Mesothelial cell of epicardium (in vitro differentiated cells): ENCODE data around the gene BCAN. TPM values are rescaled to one million over a fixed set of nuclear protein-coding genes. Genes with fewer than 3 reads are reported as not detected.

ENCODE experiments used
- DNase-seq, 2 experiments: peaks; one replicate each; pipeline ENCODE4 v3.0.0; 2021; ENCODE audit warnings: low spot score in 2 of 2; ENCODE audit not compliant: unreplicated experiment in 2 of 2
- H3K27ac Mint-ChIP-seq: 2 replicates; pipeline ENCODE4 v1.8.0; 2021; ENCODE audit warnings: mixed read lengths
- H3K27me3 Mint-ChIP-seq: 2 replicates; pipeline ENCODE4 v1.8.0; 2021; ENCODE audit warnings: low read depth, mixed read lengths
- H3K36me3 Mint-ChIP-seq: 2 replicates; pipeline ENCODE4 v1.8.0; 2021; ENCODE audit warnings: mixed read lengths
- H3K4me1 Mint-ChIP-seq: 2 replicates; pipeline ENCODE4 v1.8.0; 2021; ENCODE audit warnings: mixed read lengths
- H3K4me3 Mint-ChIP-seq: 2 replicates; pipeline ENCODE4 v1.8.0; 2021; ENCODE audit warnings: mild to moderate bottlenecking, moderate library complexity, mixed read lengths
- H3K9me3 Mint-ChIP-seq: 2 replicates; pipeline ENCODE4 v1.8.0; 2021; ENCODE audit warnings: mixed read lengths
- CTCF ChIP-seq: fragments of 200-600 bp; sonication (generic); IDR thresholded peaks from one replicate; pipeline ENCODE4 v1.5.0; 2021; ENCODE audit warnings: antibody characterized with exemption; ENCODE audit not compliant: unreplicated experiment
- total RNA-seq: library from RNA; stranded (reverse); gene quantifications from 3 replicates; pipeline ENCODE4 v1.2.1, GENCODE V29; 2021

The BCAN gene
- total RNA-seq, 1 donor from 2014 or later: 0.85 TPM

- no peak overlapping the region for H3K4me3 Mint-ChIP-seq
These were observed 2.3 kb upstream of the BCAN start for GRCh38 chr1:156639601-156640101.

GRCh38 chr1:156640842-156641706, 843 bp upstream of the BCAN start:
- peaks cover 18% of the 10 kb centered on the region for H3K4me1 Mint-ChIP-seq
- no peak for DNase-seq
- peaks cover 93% of the 10 kb centered on the region for H3K27me3 Mint-ChIP-seq
- no peak for TF ChIP-seq CTCF
- no peak overlapping the region for H3K27ac Mint-ChIP-seq
- H3K4me3 Mint-ChIP-seq: peak overlapping the region; percentile 57
- H3K9me3 Mint-ChIP-seq: no peaks in the 10 kb centered on the region
- H3K36me3 Mint-ChIP-seq: no peaks in the 10 kb centered on the region

More at GRCh38 chr1:156639601-156640101, 2.3 kb upstream of the BCAN start:
- TF ChIP-seq CTCF: no peak
- Mint-ChIP-seq H3K27ac (no peak overlapping the region), H3K36me3 (no peaks in the 10 kb centered on the region), H3K4me1 (peaks cover 18% of the 10 kb centered on the region), H3K9me3 (no peaks in the 10 kb centered on the region), H3K27me3 (peaks cover 92% of the 10 kb centered on the region)
- no peak for DNase-seq

DNA sequence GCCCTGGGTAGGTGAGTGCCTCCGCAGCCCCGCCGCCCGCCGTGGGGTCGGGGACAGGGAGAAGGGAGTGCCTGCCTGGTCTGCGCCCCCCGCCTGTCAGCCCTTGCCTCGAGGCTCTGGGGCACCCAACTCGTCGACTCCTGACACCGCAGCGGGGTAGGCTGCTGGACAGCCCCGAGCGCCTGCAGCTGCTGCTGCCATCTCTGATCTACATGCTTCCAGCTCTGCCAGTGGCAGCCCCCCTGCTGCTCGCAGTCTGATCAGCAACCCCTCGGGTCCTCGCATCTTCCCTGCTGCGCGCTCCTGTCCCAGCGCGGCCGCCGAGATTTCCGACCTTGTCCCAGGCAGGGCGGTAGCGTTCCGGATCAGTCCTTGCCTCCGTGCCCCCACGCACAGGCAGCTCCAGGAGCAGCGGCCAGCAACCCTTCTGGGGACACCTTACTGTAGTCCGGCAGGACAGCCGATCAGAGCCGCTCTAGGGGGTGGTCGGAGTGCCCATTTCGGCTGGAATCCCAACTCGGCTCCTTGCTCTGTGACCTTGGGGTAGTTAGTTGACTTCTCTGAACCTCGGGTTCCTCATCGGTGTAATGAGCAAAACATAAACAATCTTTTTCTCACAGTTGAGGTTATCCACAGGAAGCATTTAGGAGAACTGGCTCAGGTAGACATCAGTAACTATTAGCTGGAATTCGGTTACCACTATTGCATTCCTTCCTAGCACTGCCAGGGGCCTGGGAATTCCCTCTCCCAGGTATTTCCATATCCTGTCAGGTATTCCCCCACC, 540 bp downstream of the BCAN start:
- Mint-ChIP-seq H3K27me3 (peaks cover 91% of the 10 kb centered on the region), H3K4me3 (peak overlapping the region; percentile 65), H3K4me1 (peaks cover 18% of the 10 kb centered on the region), H3K27ac (no peak overlapping the region), H3K36me3 (no peaks in the 10 kb centered on the region), H3K9me3 (no peaks in the 10 kb centered on the region)
- DNase-seq: no peak
- TF ChIP-seq CTCF: no peak

DNA sequence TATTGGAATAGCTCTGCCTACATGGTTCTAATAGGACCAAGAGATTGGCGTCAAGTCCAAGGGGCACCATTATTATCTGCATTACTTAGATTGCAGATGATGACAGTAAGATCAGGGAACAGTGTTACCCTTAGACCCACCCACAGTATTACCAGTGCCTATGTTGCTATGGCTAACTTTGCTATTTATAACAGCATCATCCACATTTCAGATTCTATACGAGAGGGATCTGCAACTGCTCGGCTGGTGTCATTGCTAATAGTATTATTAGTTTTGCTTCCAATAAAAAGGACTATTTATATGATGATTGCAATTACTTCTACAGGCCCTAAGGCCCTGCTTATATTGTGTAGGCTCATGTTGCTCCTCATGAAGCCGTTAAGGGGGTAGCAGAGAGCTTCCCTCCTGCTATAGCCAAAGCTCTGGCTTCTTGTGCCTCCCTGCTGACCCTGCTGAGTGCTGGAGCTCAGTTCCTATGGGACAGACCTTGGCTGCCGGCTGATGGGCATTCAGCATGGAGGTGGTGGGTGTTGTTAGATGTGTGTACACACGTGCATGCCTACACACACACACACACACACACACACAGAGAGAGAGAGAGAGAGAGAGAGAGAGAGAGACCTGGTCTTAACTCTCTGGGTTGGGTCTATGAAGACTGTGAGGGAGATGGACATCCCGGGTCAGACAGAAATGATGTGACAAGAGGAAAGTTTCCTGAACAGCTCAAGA, 1.3 kb downstream of the BCAN start:
- no peak overlapping the region for H3K27ac Mint-ChIP-seq
- peak overlapping the region; percentile 65 for H3K4me3 Mint-ChIP-seq
- H3K27me3 Mint-ChIP-seq: peaks cover 92% of the 10 kb centered on the region
- H3K9me3 Mint-ChIP-seq: no peaks in the 10 kb centered on the region
- H3K36me3 Mint-ChIP-seq: no peaks in the 10 kb centered on the region
- TF ChIP-seq CTCF: no peak
- H3K4me1 Mint-ChIP-seq: peaks cover 15% of the 10 kb centered on the region
- no peak for DNase-seq

DNA sequence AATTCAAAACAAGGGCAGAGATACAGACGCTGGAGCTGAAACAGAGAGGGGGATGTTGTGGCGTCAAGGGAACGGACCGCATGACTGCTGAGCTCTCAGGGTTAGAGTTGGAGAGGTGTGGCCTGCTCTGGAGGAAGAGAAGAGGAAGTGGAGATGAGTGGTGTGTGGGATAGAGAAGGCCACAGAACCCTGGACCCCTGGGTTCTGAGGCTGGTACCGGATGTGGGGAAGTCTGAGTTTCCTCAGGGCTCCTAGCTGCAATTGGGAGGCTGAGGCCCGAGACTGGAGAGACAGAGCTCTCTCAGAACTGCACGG, 1.8 kb downstream of the BCAN start:
- Mint-ChIP-seq H3K36me3 (no peaks in the 10 kb centered on the region), H3K9me3 (no peaks in the 10 kb centered on the region), H3K4me3 (no peak overlapping the region), H3K27ac (no peak overlapping the region), H3K27me3 (peaks cover 92% of the 10 kb centered on the region), H3K4me1 (peaks cover 10% of the 10 kb centered on the region)
- TF ChIP-seq CTCF: no peak
- DNase-seq: no peak
